Natural killer cell treated with Interleukin-12 subunit alpha and Interleukin-12 subunit beta and Interleukin-15 and Interleukin-18, amount 100 ng/mL, for 72 hours (primary cell): Measurements from ENCODE around the gene MS4A4E. TPM values are rescaled to one million over a fixed set of nuclear protein-coding genes. Genes with fewer than 3 reads are reported as not detected.

Experiments used
- ATAC-seq, 2 donors: fragments of 150-1000 bp; cut with Tn5 transposase in 1 of 2; sonication (Bioruptor Pico), chemical (Tn5 transposase) in 1 of 2; 2 replicates each; pipeline ENCODE4 v1.10.0; 2021
- DNase-seq: peaks from one replicate; pipeline ENCODE4 v3.0.0; 2022; ENCODE audit warnings: low spot score
- H3K27ac Mint-ChIP-seq, 2 donors: 1 replicate in 1 of 2; 2 replicates in 1 of 2; pipeline ENCODE4 v1.8.0; 2022; ENCODE audit warnings: mixed read lengths in 2 of 2, mild to moderate bottlenecking in 1 of 2, moderate library complexity in 1 of 2
- H3K27me3 Mint-ChIP-seq, 2 donors: 1 replicate in 1 of 2; 2 replicates in 1 of 2; pipeline ENCODE4 v1.8.0; 2022; ENCODE audit warnings: mixed read lengths in 2 of 2
- H3K36me3 Mint-ChIP-seq: one replicate; pipeline ENCODE4 v1.8.0; 2022; ENCODE audit warnings: mixed read lengths
- H3K4me1 Mint-ChIP-seq, 2 donors: 1 replicate in 1 of 2; 2 replicates in 1 of 2; pipeline ENCODE4 v1.8.0; 2022; ENCODE audit warnings: low read depth in 2 of 2, mixed read lengths in 2 of 2, mild to moderate bottlenecking in 1 of 2
- H3K4me3 Mint-ChIP-seq: one replicate; pipeline ENCODE4 v1.8.0; 2022; ENCODE audit warnings: mixed read lengths
- H3K9me3 Mint-ChIP-seq: 2 replicates; pipeline ENCODE4 v1.8.0; 2022; ENCODE audit warnings: mixed read lengths
- total RNA-seq, 2 donors: library from RNA; stranded (reverse); gene quantifications; one replicate each; pipeline ENCODE4 v1.2.3, GENCODE V29; 2022

Gene MS4A4E
- total RNA-seq, 2 donors from 2014 or later, result 2.6 TPM; not detected in 1

DNA sequence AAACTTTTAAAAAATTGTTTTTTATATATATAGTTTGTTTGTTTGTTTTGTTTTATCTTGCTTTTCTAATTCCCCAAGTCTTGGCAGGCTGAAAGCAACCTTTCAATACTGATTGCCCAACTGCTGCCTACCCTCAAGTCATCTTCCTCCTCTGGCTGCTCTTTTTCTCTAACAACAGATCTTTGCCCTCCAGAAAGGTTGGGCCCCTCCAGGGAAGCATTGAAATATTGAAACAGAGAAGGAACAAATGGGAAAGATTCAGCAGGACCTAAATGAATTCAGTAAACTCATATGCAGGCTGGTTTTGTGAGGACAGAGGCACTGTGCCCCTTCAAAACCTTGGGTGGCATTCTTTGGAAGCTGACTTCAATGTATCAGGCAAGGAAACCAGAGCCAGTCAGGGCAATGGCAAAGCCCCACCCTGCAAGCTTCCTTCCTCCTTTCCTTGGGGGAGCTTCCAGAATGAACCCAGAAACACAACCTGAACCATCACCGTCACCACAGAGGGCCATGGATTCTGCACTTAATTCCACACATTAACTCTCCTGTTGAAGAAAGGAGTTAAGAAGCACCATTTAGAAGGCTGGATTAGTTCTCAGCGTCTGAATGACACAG, 59.2 kb downstream of the MS4A4E start:
- H3K27ac Mint-ChIP-seq, result no peak overlapping the region
- no peaks in the 10 kb centered on the region for H3K9me3 Mint-ChIP-seq
- H3K4me3 Mint-ChIP-seq, result no peak overlapping the region
- DNase-seq (no peak), ATAC-seq (no peak)
- no peaks in the 10 kb centered on the region for H3K4me1 Mint-ChIP-seq
- H3K36me3 Mint-ChIP-seq, result no peaks in the 10 kb centered on the region
- peaks cover 22 to 24% of the 10 kb centered on the region in 2 donors for H3K27me3 Mint-ChIP-seq

DNA sequence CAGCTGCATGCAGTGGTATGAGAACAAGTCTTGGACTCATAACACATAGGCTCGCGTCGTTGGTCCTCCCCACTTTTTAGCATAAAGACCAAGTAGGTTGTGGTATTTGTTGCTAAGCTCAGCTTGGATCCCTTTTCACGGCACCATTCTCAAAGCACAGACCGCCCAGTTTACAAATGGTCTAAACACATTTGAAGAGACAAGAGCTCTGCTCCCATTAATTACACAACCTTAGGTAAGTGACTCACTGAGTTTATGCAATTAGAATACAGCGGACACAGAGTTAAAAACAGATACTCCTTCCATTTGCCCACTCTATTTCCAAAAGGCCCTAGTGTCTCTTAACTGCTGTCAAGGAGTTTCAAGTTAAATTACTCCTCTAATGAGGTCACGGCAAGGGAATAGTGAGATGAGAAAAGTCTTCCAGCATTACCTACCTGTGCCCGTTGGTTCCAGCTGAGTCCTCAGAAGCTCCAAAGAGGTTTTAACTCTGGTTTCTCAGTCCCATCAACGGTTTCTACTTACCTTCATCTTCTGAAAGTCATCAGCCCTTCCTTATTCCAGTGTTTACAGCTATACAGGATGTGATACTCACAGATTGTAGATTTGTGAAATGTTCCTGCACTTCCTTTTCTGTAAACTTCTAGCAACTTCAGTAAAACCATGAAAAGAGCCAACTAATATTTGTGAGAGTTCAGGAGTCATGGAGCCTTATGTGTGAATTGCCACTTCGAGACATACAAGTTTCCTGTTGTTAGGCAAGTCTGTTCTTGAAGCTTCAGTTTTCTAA, 60.2 kb downstream of the MS4A4E start, which contains the start of gene MS4A6A:
TSS of gene MS4A6A (minus strand) at position 543 of the 790 bp plus-strand sequence. CDS start 1,356 bp downstream, outside the sequence.
- H3K27ac Mint-ChIP-seq, result no peak within 1 kb of the TSS
- peaks cover 20 to 24% of the 10 kb centered on the region in 2 donors for H3K27me3 Mint-ChIP-seq
- H3K4me3 Mint-ChIP-seq, result no peak within 1 kb of the TSS
- H3K9me3 Mint-ChIP-seq, result no peaks in the 10 kb centered on the region
- no peaks in the 10 kb centered on the region for H3K36me3 Mint-ChIP-seq
- DNase-seq, result no peak
- H3K4me1 Mint-ChIP-seq, result no peaks in the 10 kb centered on the region
- no peak for ATAC-seq

GRCh38 chr11:60175860-60176275, 67.1 kb downstream of the MS4A4E start:
- H3K36me3 Mint-ChIP-seq, result no peaks in the 10 kb centered on the region
- H3K9me3 Mint-ChIP-seq, result no peaks in the 10 kb centered on the region

GRCh38 chr11:60172011-60172410, 70.9 kb downstream of the MS4A4E start:
- ATAC-seq (no peak), DNase-seq (no peak)
- peaks cover 8% of the 10 kb centered on the region in 2 donors for H3K4me1 Mint-ChIP-seq
- no peak overlapping the region for H3K27ac Mint-ChIP-seq
- peaks cover 10 to 14% of the 10 kb centered on the region in 2 donors for H3K27me3 Mint-ChIP-seq
- no peak overlapping the region for H3K4me3 Mint-ChIP-seq
- H3K36me3 Mint-ChIP-seq, result no peaks in the 10 kb centered on the region
- no peaks in the 10 kb centered on the region for H3K9me3 Mint-ChIP-seq

More at GRCh38 chr11:60175860-60176275, 67.1 kb downstream of the MS4A4E start:
- peaks cover 6 to 8% of the 10 kb centered on the region in 2 donors for H3K4me1 Mint-ChIP-seq
- no peak for DNase-seq
- no peak for ATAC-seq
- no peak overlapping the region for H3K4me3 Mint-ChIP-seq
- H3K27me3 Mint-ChIP-seq, result peaks cover 19 to 20% of the 10 kb centered on the region in 2 donors
- H3K27ac Mint-ChIP-seq, result no peak overlapping the region

GRCh38 chr11:60170566-60170965, 72.4 kb downstream of the MS4A4E start:
- ATAC-seq, result no peak

DNA sequence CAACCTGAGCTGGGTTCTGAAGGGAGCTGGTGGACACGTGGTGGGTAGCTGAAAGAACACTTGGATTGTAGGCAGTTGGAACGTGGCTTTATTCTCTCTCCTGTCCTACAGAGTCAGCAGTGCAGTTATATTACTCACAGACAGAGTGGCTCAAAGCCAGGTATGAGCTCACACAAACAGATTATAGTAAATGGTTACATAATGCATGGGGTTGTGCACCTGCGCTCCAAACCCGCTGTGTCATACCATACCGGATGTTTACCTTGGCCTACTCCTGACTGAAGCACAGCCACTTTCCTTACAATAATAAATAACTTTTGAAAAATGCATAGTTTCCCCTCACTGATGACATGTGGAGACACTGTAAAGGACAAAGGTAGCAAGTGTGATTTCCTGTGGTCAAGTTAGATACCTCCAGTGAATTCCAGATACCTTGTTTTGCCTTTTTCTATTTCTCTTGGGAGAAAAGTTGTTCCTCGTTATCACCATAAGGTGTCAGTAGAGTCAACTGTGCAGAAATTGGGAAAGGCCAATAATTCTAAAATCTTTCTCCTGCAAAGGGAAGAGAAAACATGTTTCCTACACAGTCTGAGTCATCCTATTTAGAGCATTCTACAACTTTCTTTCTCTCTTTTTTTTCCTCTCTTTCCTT, 73.5 kb downstream of the MS4A4E start:
- no peak for ATAC-seq
- no peak overlapping the region for H3K27ac Mint-ChIP-seq
- H3K4me3 Mint-ChIP-seq, result no peak overlapping the region

More at GRCh38 chr11:60170566-60170965, 72.4 kb downstream of the MS4A4E start:
- no peaks in the 10 kb centered on the region for H3K36me3 Mint-ChIP-seq
- peaks cover under 1 to 3% of the 10 kb centered on the region in 2 donors for H3K4me1 Mint-ChIP-seq
- DNase-seq, result no peak
- H3K4me3 Mint-ChIP-seq, result no peak overlapping the region
- H3K9me3 Mint-ChIP-seq, result no peaks in the 10 kb centered on the region
- no peak overlapping the region for H3K27ac Mint-ChIP-seq
- H3K27me3 Mint-ChIP-seq, result peaks cover 10 to 14% of the 10 kb centered on the region in 2 donors

GRCh38 chr11:60168306-60168705, 74.6 kb downstream of the MS4A4E start:
- H3K9me3 Mint-ChIP-seq, result no peaks in the 10 kb centered on the region
- no peak for DNase-seq
- no peak overlapping the region for H3K27ac Mint-ChIP-seq
- peaks cover 0 to 2% of the 10 kb centered on the region in 2 donors for H3K4me1 Mint-ChIP-seq
- no peaks in the 10 kb centered on the region for H3K36me3 Mint-ChIP-seq
- H3K4me3 Mint-ChIP-seq, result no peak overlapping the region
- ATAC-seq, result peak in 1 of 2 donors; percentile 20
- H3K27me3 Mint-ChIP-seq, result peaks cover 0 to 7% of the 10 kb centered on the region in 2 donors

More for the DNA sequence above, 73.5 kb downstream of the MS4A4E start:
- Mint-ChIP-seq H3K27me3 (peaks cover 2 to 9% of the 10 kb centered on the region in 2 donors), H3K9me3 (no peaks in the 10 kb centered on the region), H3K36me3 (no peaks in the 10 kb centered on the region), H3K4me1 (peaks cover 0 to 2% of the 10 kb centered on the region in 2 donors)
- DNase-seq, result no peak

GRCh38 chr11:60165951-60166350, 77.0 kb downstream of the MS4A4E start:
- Mint-ChIP-seq H3K4me3 (no peak overlapping the region), H3K4me1 (peaks cover 0 to 2% of the 10 kb centered on the region in 2 donors), H3K27ac (no peak overlapping the region), H3K9me3 (no peaks in the 10 kb centered on the region), H3K27me3 (peaks cover 10 to 12% of the 10 kb centered on the region in 2 donors), H3K36me3 (no peaks in the 10 kb centered on the region)
- DNase-seq (no peak), ATAC-seq (no peak)

DNA sequence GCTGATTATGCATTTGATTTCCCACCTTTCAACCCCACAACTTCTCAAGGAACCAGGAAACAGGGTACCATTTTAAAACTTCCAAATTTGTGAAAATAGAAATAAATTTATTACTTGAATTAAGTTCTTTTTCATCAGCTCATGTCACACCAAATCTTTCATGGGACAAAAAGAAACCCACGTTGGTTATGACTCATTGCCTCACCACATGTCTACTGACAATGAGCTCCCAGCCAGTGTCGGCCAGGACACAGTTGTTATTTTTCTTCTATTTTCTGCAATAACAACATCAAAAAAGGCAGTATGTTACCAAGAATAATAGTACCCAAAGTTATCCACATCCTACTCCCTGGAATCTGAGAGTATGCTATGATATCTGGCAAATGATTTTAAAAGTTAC, 77.4 kb downstream of the MS4A4E start:
- H3K4me1 Mint-ChIP-seq, result peaks cover 0 to 2% of the 10 kb centered on the region in 2 donors
- no peak for ATAC-seq
- H3K9me3 Mint-ChIP-seq, result no peaks in the 10 kb centered on the region
- no peaks in the 10 kb centered on the region for H3K36me3 Mint-ChIP-seq
- H3K27me3 Mint-ChIP-seq, result peaks cover 8 to 15% of the 10 kb centered on the region in 2 donors
- H3K27ac Mint-ChIP-seq, result no peak overlapping the region
- H3K4me3 Mint-ChIP-seq, result no peak overlapping the region
- no peak for DNase-seq

DNA sequence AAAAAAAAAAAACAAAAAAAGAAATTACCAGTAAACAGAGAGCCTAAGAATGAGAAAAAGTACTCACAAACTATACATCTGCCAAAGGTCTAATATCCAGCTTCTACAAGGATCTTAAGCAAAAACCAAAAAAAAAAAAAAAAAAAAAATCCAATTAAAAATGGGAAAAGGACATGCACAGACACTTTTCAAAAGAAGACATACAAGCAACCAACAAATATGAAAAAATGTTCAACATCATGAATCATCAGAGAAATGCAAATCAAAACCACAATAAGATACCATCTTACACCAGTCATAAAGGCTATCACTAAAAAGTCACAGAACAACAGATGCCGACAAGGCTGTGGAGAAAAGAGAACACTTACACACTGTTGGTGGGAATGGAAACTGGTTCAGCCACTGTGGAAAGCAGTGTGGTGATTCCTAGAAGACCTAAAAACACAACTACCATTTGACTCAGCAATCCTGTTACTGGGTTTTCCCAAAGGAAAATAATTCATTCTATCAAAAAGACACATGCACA, 78.3 kb downstream of the MS4A4E start:
- Mint-ChIP-seq H3K4me3 (peak overlapping the region; percentile 33), H3K36me3 (no peaks in the 10 kb centered on the region), H3K27me3 (peaks cover 8 to 24% of the 10 kb centered on the region in 2 donors), H3K27ac (no peak overlapping the region), H3K4me1 (peaks cover 0 to 2% of the 10 kb centered on the region in 2 donors), H3K9me3 (no peaks in the 10 kb centered on the region)
- DNase-seq, result no peak
- ATAC-seq, result peak in 1 of 2 donors; percentile 69

GRCh38 chr11:60161766-60162165, 81.2 kb downstream of the MS4A4E start:
- H3K4me1 Mint-ChIP-seq, result no peaks in the 10 kb centered on the region
- H3K9me3 Mint-ChIP-seq, result no peaks in the 10 kb centered on the region
- ATAC-seq (no peak), DNase-seq (no peak)
- H3K27ac Mint-ChIP-seq, result no peak overlapping the region
- H3K27me3 Mint-ChIP-seq, result peaks cover 6 to 33% of the 10 kb centered on the region in 2 donors
- no peak overlapping the region for H3K4me3 Mint-ChIP-seq
- H3K36me3 Mint-ChIP-seq, result no peaks in the 10 kb centered on the region

DNA sequence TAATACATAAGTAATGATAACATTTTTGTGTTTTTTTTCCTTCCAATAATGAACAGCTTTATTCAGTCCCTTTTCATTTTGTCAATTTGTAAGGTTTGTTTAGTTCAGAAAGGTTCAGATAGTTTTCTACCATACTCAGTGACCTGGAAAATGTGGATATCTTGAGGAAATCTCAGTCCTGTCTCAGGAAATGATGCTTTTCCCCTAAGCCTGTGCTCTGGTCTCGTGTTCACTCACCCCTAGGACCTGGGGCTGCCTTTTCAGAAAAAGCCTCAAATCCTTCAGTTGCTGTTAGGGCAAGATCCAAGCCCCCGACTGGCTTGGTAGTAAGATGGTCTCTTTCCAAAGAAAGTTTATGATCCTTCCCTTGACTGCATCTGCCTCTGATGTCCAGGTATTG, 81.8 kb downstream of the MS4A4E start:
- no peaks in the 10 kb centered on the region for H3K36me3 Mint-ChIP-seq
- ATAC-seq (no peak), DNase-seq (no peak)
- no peak overlapping the region for H3K4me3 Mint-ChIP-seq
- no peak overlapping the region for H3K27ac Mint-ChIP-seq
- peaks cover 8 to 33% of the 10 kb centered on the region in 2 donors for H3K27me3 Mint-ChIP-seq
- H3K9me3 Mint-ChIP-seq, result no peaks in the 10 kb centered on the region
- peaks cover 0 to 2% of the 10 kb centered on the region in 2 donors for H3K4me1 Mint-ChIP-seq

DNA sequence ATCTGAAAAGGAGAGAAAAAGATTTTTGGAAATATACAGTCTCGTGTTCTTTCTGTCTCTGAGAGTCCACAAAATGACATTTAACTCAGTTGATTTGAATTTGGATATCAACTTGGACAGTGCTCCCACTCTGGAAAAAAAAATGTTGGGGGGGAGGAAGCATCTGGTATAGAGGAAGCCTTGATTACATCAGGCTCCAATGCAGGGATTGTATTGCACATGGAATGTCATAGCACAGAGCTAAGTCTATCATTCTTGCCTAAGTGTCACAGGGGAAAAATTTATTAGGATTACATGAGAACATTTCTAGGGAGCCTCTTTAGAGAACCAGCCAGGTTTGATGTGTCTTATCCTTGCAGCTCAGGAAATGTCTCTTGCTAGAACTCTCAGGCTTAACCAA, 83.1 kb downstream of the MS4A4E start:
- no peak for ATAC-seq
- Mint-ChIP-seq H3K36me3 (no peaks in the 10 kb centered on the region), H3K4me3 (no peak overlapping the region), H3K27me3 (peaks cover 7 to 33% of the 10 kb centered on the region in 2 donors), H3K9me3 (no peaks in the 10 kb centered on the region), H3K27ac (no peak overlapping the region), H3K4me1 (peaks cover 0 to 3% of the 10 kb centered on the region in 2 donors)
- no peak for DNase-seq
